ENCODE results near the gene UBE2F. TPM values are rescaled to one million over a fixed set of nuclear protein-coding genes. Genes with fewer than 3 reads are reported as not detected.

The UBE2F gene
- total and polyA plus RNA-seq, 2 of the 13 experiments (the other 11 are each of a cell fraction or from before 2014, with no cell fraction given): 35.4 to 73.1 TPM

DNA sequence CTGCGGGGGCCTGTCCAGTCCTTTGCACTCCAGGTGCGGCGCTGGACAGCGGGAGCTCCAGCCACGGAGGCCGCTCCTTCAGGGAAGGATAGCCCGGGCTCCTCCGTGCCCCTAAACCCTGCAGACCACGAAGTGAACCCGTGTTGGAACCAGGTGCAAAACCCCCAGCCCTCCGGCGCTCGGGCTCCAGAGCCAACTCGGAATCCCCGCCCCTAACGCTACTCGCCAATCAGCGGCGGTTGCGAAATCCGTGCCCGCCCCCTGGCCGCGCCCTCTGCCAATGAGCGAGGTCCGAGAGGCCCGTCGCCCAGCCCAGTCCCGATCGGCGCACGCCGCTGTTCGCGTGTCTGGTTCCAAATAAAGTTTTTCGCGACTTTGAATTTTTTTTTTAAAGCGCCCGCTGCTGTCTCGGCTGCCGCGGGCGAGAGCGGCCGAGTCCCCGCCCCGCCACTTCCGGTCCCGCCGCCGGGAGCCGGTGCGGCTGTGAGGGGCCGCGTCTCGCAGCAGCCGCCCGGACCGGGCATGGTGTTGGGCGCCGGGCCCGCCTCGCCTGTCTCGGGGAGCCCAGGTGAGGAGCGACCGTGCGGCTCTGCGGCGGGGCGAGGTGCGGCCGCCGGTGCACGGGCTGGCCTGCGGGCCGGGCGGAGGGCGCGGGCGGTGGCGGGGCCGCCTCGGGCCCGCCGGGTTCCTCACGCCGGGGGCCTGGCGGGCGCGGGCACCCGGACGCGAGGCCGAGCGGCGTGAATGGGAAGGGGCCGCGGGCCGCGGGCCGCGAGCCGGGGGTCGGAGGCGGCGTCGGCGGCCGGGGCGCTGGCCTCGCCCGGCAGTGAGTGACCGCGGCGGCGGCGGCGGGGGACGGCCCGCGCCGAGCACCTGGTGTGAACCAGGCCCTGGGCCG lies at the start of gene UBE2F (continued):
- TF ChIP-seq TBL1XR1 (IDR thresholded peaks at IDR 0.05; ENCODE audit: borderline replicate concordance, low read length, partially characterized antibody): peak; percentile 62
- TF ChIP-seq ZNF562 (CRISPR knock-in tag; IDR thresholded peaks at IDR 0.05; ENCODE audit: borderline replicate concordance): no peak
- TF ChIP-seq ZNF33B (CRISPR knock-in tag; IDR thresholded peaks at IDR 0.05): peak; percentile 67; the same call in 1 of the 2 replicates
- TF ChIP-seq TCF7 (IDR thresholded peaks at IDR 0.05; ENCODE audit: low read depth): no peak
- TF ChIP-seq HCFC1 (IDR thresholded peaks at IDR 0.05; ENCODE audit: low read depth, low read length): peak; percentile 39; the same call in 1 of the 2 replicates
- TF ChIP-seq AKAP8 (CRISPR knock-in tag; IDR thresholded peaks at IDR 0.05): peak; percentile 76; the same call in 1 of the 2 replicates
- peak; percentile 80 for TF ChIP-seq PHF20 (CRISPR knock-in tag; IDR thresholded peaks at IDR 0.05)
- TF ChIP-seq NFE2L2 (IDR thresholded peaks at IDR 0.05; ENCODE audit: low read length): no peak
- TF ChIP-seq NKX3-1 (CRISPR knock-in tag; IDR thresholded peaks at IDR 0.05): no peak
- peak; percentile 63; the same call in 1 of the 2 replicates for TF ChIP-seq SMAD3 (CRISPR knock-in tag; IDR thresholded peaks at IDR 0.05)
- peak; percentile 73; the same call in 1 of the 2 replicates for TF ChIP-seq ZNF607 (CRISPR knock-in tag; IDR thresholded peaks at IDR 0.05; ENCODE audit: borderline replicate concordance)
- TF ChIP-seq SNAPC2 (CRISPR knock-in tag; IDR thresholded peaks at IDR 0.05): peak; percentile 53; the same call in 1 of the 2 replicates
- TF ChIP-seq NRL (CRISPR knock-in tag; IDR thresholded peaks at IDR 0.05; ENCODE audit: borderline replicate concordance): peak; percentile 86; the same call in 1 of the 2 replicates
- no peak for TF ChIP-seq ZNF10 (CRISPR knock-in tag; IDR thresholded peaks at IDR 0.05; ENCODE audit: borderline replicate concordance, low read depth)
- no peak for TF ChIP-seq TCF12 (IDR thresholded peaks at IDR 0.05)
- TF ChIP-seq TCF12 (CRISPR knock-in tag; IDR thresholded peaks at IDR 0.05): peak; percentile 51; the same call in 1 of the 2 replicates
- TF ChIP-seq ZNF256 (CRISPR knock-in tag; conservative IDR thresholded peaks at IDR 0.05): 0 out of 2 replicates have a peak, but pooled peaks have one; percentile 69
- TF ChIP-seq ZNF724P (CRISPR knock-in tag; IDR thresholded peaks at IDR 0.05; ENCODE audit: borderline replicate concordance): no peak; the same call in 1 of the 2 replicates
- TF ChIP-seq ZFP37 (CRISPR knock-in tag; IDR thresholded peaks at IDR 0.05; ENCODE audit: borderline replicate concordance): no peak
- 0 out of 2 replicates have a peak, but pooled peaks have one; percentile 24 for TF ChIP-seq ZNF549 (CRISPR knock-in tag; IDR thresholded peaks at IDR 0.05)
- TF ChIP-seq ZNF83 (CRISPR knock-in tag; IDR thresholded peaks at IDR 0.05; ENCODE audit: borderline replicate concordance): no peak
- TF ChIP-seq, protein P1, sequence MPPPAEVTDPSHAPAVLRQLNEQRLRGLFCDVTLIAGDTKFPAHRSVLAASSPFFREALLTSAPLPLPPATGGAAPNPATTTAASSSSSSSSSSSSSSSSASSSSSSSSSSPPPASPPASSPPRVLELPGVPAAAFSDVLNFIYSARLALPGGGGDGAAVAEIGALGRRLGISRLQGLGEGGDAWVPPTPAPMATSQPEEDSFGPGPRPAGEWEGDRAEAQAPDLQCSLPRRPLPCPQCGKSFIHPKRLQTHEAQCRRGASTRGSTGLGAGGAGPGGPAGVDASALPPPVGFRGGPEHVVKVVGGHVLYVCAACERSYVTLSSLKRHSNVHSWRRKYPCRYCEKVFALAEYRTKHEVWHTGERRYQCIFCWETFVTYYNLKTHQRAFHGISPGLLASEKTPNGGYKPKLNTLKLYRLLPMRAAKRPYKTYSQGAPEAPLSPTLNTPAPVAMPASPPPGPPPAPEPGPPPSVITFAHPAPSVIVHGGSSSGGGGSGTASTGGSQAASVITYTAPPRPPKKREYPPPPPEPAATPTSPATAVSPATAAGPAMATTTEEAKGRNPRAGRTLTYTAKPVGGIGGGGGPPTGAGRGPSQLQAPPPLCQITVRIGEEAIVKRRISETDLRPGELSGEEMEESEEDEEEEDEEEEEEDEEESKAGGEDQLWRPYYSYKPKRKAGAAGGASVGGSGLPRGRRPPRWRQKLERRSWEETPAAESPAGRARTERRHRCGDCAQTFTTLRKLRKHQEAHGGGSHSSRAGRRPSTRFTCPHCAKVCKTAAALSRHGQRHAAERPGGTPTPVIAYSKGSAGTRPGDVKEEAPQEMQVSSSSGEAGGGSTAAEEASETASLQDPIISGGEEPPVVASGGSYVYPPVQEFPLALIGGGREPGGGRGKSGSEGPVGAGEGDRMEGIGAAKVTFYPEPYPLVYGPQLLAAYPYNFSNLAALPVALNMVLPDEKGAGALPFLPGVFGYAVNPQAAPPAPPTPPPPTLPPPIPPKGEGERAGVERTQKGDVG (CRISPR knock-in tag; IDR thresholded peaks at IDR 0.05; ENCODE audit: borderline replicate concordance): no peak
- no peak for TF ChIP-seq MBNL3 (CRISPR knock-in tag; conservative IDR thresholded peaks at IDR 0.05)
- no peak for TF ChIP-seq FLYWCH1 (CRISPR knock-in tag; IDR thresholded peaks at IDR 0.05)
- no peak for TF ChIP-seq ATM (IDR thresholded peaks at IDR 0.05; ENCODE audit: borderline replicate concordance)
- TF ChIP-seq, protein P2, sequence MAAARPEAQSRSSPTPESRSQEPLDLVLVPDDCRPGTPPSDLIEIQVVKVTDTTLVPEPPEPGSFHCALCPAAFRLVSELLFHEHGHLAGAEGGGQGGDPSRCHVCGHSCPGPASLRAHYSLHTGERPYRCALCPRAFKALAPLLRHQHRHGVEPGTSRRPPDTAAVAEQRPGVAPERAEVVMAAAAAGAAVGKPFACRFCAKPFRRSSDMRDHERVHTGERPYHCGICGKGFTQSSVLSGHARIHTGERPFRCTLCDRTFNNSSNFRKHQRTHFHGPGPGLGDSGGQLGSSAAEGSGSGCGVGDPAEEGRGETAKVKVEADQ (CRISPR knock-in tag; IDR thresholded peaks at IDR 0.05; ENCODE audit: borderline replicate concordance): no peak
- peak; percentile 37; the same call in 1 of the 2 replicates for TF ChIP-seq ZNF143 (CRISPR knock-in tag; IDR thresholded peaks at IDR 0.05)
- peak; percentile 81; the same call in 1 of the 2 replicates for TF ChIP-seq NCOR1 (IDR thresholded peaks at IDR 0.05; ENCODE audit: borderline replicate concordance, low read length)
